Activated CD4-positive, alpha-beta T cell treated with anti-CD3 and anti-CD28 coated beads, Interleukin-2, amount 10 ng/mL, durations not matched to agents 7 days and 5 days (primary cell): ENCODE results near the gene PRIM1. TPM values are rescaled to one million over a fixed set of nuclear protein-coding genes. Genes with fewer than 3 reads are reported as not detected.
"Not testable (repeated sequence)": the region's sequence is repeated elsewhere in the genome, so short reads cannot be mapped to it uniquely, and the experiment has no call there.

ENCODE experiments used
- CTCF ChIA-PET: fragments of 350-600 bp; sonication (Branson Sonifier 250); formaldehyde crosslinking; loops from one replicate; lab custom pipeline; 2021; ENCODE audit warnings: antibody characterized with exemption; lab: Charles Lee
- POLR2A ChIA-PET: fragments of 350-600 bp; sonication (Branson Sonifier 250); formaldehyde crosslinking; loops from one replicate; lab custom pipeline; 2021; ENCODE audit warnings: antibody characterized with exemption; lab: Charles Lee
- DNase-seq: peaks from one replicate; pipeline ENCODE4 v3.0.0-alpha.2; 2020
- H3K27ac Mint-ChIP-seq: one replicate; pipeline ENCODE4 v1.8.0; 2021; ENCODE audit warnings: mild to moderate bottlenecking, moderate library complexity, mixed read lengths
- H3K27me3 Mint-ChIP-seq: one replicate; pipeline ENCODE4 v1.8.0; 2021; ENCODE audit warnings: mixed read lengths
- H3K36me3 Mint-ChIP-seq: one replicate; pipeline ENCODE4 v1.8.0; 2021; ENCODE audit warnings: low read depth, mixed read lengths
- H3K4me1 Mint-ChIP-seq: one replicate; pipeline ENCODE4 v1.8.0; 2021; ENCODE audit warnings: mixed read lengths
- H3K4me3 Mint-ChIP-seq: one replicate; pipeline ENCODE4 v1.8.0; 2021; ENCODE audit warnings: mild to moderate bottlenecking, moderate library complexity, mixed read lengths
- H3K9me3 Mint-ChIP-seq: one replicate; pipeline ENCODE4 v1.8.0; 2021; ENCODE audit warnings: mixed read lengths
- total RNA-seq, 2 experiments: library from RNA; stranded (reverse); gene quantifications; one replicate each; pipeline ENCODE4 v1.2.3, GENCODE V29; 2021

Gene PRIM1
- 10 to 100 TPM; 48.0 to 52.9 TPM for total RNA-seq

DNA sequence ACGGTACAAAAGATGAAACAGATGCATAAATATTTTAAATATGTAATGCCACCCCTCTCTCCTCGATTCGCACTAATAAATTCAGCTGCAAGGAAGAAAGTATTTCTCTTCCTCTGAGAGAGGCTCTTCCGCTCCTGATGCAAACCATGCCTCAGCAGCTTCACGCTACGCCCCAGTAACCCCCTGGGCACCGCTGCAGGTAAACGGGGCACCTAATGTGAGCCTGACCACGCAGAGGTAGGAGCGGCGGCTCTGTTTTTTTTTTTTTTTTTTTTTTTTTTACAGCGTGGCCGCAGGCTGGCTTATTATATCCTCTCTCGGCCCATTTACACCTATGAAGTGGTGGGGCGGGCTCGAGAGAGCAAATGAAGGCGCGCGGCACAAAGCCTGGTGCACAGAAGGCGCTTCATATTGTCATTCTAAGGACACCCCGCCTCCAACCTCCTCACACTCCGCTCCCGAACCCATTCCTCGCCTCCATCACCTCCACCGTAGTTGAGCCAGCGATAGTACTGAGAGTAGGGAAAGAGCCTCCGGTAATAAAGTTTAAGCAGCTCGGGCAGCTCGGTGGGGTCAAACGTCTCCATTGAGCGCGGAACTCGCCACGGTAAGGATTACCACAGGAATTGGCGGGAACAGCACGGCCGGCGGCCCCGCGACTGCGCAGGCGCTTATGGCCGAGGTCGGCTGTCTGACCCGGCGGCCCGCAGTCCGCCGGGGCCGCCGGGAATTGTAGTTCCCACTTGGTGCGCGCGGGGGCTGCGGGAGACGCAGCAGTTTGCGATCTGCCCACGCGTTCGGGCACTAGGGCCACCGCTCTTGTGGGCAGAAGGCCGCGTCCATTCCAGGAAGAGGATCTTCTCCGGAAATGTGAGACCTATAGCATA is at the start of gene PRIM1:
Gene PRIM1 (minus strand): TSS at position 612 of the 887 bp plus-strand sequence. CDS start 25 bp downstream, at position 587.
- H3K36me3 Mint-ChIP-seq: peaks cover 36% of the 10 kb centered on the region
- peak within 1 kb of the TSS; percentile 98 for H3K4me3 Mint-ChIP-seq
- H3K9me3 Mint-ChIP-seq: no peaks in the 10 kb centered on the region
- DNase-seq: peak; percentile 88
- H3K27me3 Mint-ChIP-seq: no peaks in the 10 kb centered on the region
- CTCF ChIA-PET: interaction anchor here (0.6 to 2.1 kb wide), 7 partner anchors 8 to 587 kb away, joined by 3 to 5 read pairs (median 4); no protein-coding TSS in a partner anchor
- peak within 1 kb of the TSS; percentile 99 for H3K27ac Mint-ChIP-seq
- POLR2A ChIA-PET: interaction anchor here (0.7 to 1.3 kb wide), 2 partner anchors 27 to 66 kb away, joined by 5 to 8 read pairs; partner anchors contain the start of gene NACA
- peaks cover 54% of the 10 kb centered on the region for H3K4me1 Mint-ChIP-seq

GRCh38 chr12:56800221-56800620 is 48.1 kb upstream of the PRIM1 start:
- H3K4me3 Mint-ChIP-seq: no peak overlapping the region
- ChIA-PET CTCF (no interaction called here), POLR2A (no interaction called here)
- no peaks in the 10 kb centered on the region for H3K36me3 Mint-ChIP-seq
- H3K27ac Mint-ChIP-seq: no peak overlapping the region
- H3K27me3 Mint-ChIP-seq: no peaks in the 10 kb centered on the region
- no peak for DNase-seq
- no peaks in the 10 kb centered on the region for H3K9me3 Mint-ChIP-seq
- H3K4me1 Mint-ChIP-seq: no peaks in the 10 kb centered on the region

- CTCF ChIA-PET, H3K9me3 Mint-ChIP-seq, DNase-seq, H3K4me3 Mint-ChIP-seq, H3K4me1 Mint-ChIP-seq, POLR2A ChIA-PET, H3K27ac Mint-ChIP-seq, H3K27me3 Mint-ChIP-seq, H3K36me3 Mint-ChIP-seq: not testable (repeated sequence)
Observed at GRCh38 chr12:56799345-56799744, 47.2 kb upstream of the PRIM1 start.

- H3K27ac Mint-ChIP-seq, H3K27me3 Mint-ChIP-seq, POLR2A ChIA-PET, H3K36me3 Mint-ChIP-seq, CTCF ChIA-PET, H3K4me3 Mint-ChIP-seq, DNase-seq, H3K9me3 Mint-ChIP-seq, H3K4me1 Mint-ChIP-seq: not testable (repeated sequence)
Observed at GRCh38 chr12:56795791-56796190, 43.7 kb upstream of the PRIM1 start.

GRCh38 chr12:56795046-56795562 is 43.0 kb upstream of the PRIM1 start:
- H3K36me3 Mint-ChIP-seq, DNase-seq, H3K9me3 Mint-ChIP-seq, H3K4me3 Mint-ChIP-seq, POLR2A ChIA-PET, H3K27me3 Mint-ChIP-seq, H3K27ac Mint-ChIP-seq, CTCF ChIA-PET, H3K4me1 Mint-ChIP-seq: not testable (repeated sequence)

- H3K36me3 Mint-ChIP-seq, H3K4me1 Mint-ChIP-seq, H3K4me3 Mint-ChIP-seq, H3K9me3 Mint-ChIP-seq, DNase-seq, CTCF ChIA-PET, H3K27me3 Mint-ChIP-seq, POLR2A ChIA-PET, H3K27ac Mint-ChIP-seq: not testable (repeated sequence)
Observed at GRCh38 chr12:56793124-56793523, 41.0 kb upstream of the PRIM1 start.

DNA sequence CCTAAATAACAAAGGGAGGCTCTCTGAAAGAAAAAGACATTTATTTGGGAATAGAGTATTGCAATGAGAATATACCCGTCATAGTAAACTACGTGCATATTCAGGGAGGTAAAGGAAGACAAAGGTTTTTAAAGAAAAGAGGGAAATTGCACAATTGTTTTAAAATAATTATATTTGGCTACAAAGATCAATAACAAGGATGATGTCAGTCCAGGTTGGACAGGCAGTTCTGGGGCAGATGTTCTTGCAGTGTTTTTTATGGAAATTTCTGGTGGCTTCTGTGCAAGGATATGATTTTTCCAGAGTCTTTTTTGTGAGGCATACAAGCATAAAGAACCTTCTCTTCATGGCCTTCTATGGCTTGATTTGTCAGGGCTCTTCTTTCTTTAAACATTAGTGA is 40.6 kb upstream of the PRIM1 start:
- POLR2A ChIA-PET: no interaction called here
- Mint-ChIP-seq H3K4me1 (peaks cover 3% of the 10 kb centered on the region), H3K36me3 (no peaks in the 10 kb centered on the region), H3K4me3 (no peak overlapping the region), H3K27ac (no peak overlapping the region), H3K27me3 (peaks cover 2% of the 10 kb centered on the region), H3K9me3 (peaks cover 2% of the 10 kb centered on the region)
- CTCF ChIA-PET: no interaction called here
- no peak for DNase-seq

- CTCF ChIA-PET, H3K27me3 Mint-ChIP-seq, H3K4me1 Mint-ChIP-seq, H3K27ac Mint-ChIP-seq, H3K4me3 Mint-ChIP-seq, POLR2A ChIA-PET, DNase-seq, H3K9me3 Mint-ChIP-seq, H3K36me3 Mint-ChIP-seq: not testable (repeated sequence)
Observed at GRCh38 chr12:56789429-56789828, 37.3 kb upstream of the PRIM1 start.

- Mint-ChIP-seq H3K4me3 (no peak overlapping the region), H3K9me3 (peaks cover 2% of the 10 kb centered on the region), H3K27ac (no peak overlapping the region), H3K27me3 (no peaks in the 10 kb centered on the region), H3K4me1 (no peaks in the 10 kb centered on the region), H3K36me3 (no peaks in the 10 kb centered on the region)
- no peak for DNase-seq
- CTCF ChIA-PET: interaction anchor here (1.3 kb wide), 1 partner anchor 27 kb away, joined by 3 read pairs; no protein-coding TSS in a partner anchor
- POLR2A ChIA-PET: no interaction called here
Observed at GRCh38 chr12:56787498-56787897, 35.4 kb upstream of the PRIM1 start.

DNA sequence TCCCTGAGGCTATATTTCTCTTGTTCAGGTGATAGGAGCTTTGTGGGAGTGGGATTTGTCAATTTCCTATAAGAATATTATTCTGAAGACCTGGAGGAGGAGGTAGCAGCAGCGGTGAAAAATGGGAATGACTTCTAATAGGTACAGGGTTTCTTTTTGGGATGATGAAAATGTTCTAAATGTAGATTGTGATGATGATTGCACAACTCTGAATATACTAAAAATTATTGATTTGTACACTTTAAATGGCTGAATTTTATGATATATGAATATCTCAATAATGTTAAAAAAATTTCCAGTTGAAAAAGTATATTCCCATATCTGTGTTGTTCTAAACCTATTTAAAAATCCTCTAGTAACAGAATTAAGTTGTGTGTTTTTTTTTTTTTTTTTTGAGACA is 33.8 kb upstream of the PRIM1 start:
- Mint-ChIP-seq H3K27ac (no peak overlapping the region), H3K9me3 (peaks cover 2% of the 10 kb centered on the region), H3K27me3 (no peaks in the 10 kb centered on the region), H3K4me3 (no peak overlapping the region), H3K4me1 (no peaks in the 10 kb centered on the region), H3K36me3 (no peaks in the 10 kb centered on the region)
- ChIA-PET CTCF (no interaction called here), POLR2A (no interaction called here)
- DNase-seq: no peak

GRCh38 chr12:56785141-56785865 is 33.2 kb upstream of the PRIM1 start:
- no peak overlapping the region for H3K27ac Mint-ChIP-seq
- POLR2A ChIA-PET: no interaction called here
- H3K4me3 Mint-ChIP-seq: no peak overlapping the region
- H3K36me3 Mint-ChIP-seq: no peaks in the 10 kb centered on the region
- DNase-seq: no peak
- H3K9me3 Mint-ChIP-seq: no peaks in the 10 kb centered on the region
- no peaks in the 10 kb centered on the region for H3K27me3 Mint-ChIP-seq
- H3K4me1 Mint-ChIP-seq: no peaks in the 10 kb centered on the region
- CTCF ChIA-PET: no interaction called here

- Mint-ChIP-seq H3K27me3 (no peaks in the 10 kb centered on the region), H3K4me1 (no peaks in the 10 kb centered on the region), H3K36me3 (no peaks in the 10 kb centered on the region), H3K27ac (no peak overlapping the region), H3K4me3 (no peak overlapping the region), H3K9me3 (no peaks in the 10 kb centered on the region)
- CTCF ChIA-PET: no interaction called here
- DNase-seq: no peak
- POLR2A ChIA-PET: no interaction called here
Observed at GRCh38 chr12:56781726-56782125, 29.6 kb upstream of the PRIM1 start.

- Mint-ChIP-seq H3K9me3 (no peaks in the 10 kb centered on the region), H3K27me3 (no peaks in the 10 kb centered on the region), H3K36me3 (no peaks in the 10 kb centered on the region), H3K4me1 (no peaks in the 10 kb centered on the region), H3K4me3 (no peak overlapping the region), H3K27ac (no peak overlapping the region)
- no peak for DNase-seq
- ChIA-PET POLR2A (no interaction called here), CTCF (no interaction called here)
Observed at GRCh38 chr12:56778756-56779155, 26.6 kb upstream of the PRIM1 start.
